ENCODE data around the gene MPPE1.
"Not testable (repeated sequence)": the region's sequence is repeated elsewhere in the genome, so short reads cannot be mapped to it uniquely, and the experiment has no call there.

MPPE1 gene

DNA sequence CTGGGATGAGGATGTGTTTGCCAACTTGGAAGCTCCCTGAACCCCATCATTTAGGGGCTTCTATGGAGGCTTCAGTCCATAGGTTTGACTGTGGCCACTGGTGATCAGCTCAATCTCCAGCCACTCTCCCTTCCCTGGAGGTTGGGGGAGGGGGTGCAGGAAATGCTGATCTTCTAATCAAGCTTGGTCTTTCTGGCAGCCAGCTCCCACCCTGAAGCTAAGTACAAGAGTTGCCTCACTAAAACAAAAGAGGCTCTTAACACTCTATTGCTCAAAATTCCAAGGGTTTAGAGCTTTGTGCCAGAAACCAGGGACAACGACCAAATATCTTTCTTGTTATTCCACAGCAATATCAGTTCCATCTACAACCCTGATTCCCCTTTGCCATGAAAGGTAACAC lies 19.4 kb upstream of the MPPE1 start:
- H3K4me3 ChIP-seq (ENCODE audit: low read depth, low read length) = no peak overlapping the region
- TF ChIP-seq, protein P1, sequence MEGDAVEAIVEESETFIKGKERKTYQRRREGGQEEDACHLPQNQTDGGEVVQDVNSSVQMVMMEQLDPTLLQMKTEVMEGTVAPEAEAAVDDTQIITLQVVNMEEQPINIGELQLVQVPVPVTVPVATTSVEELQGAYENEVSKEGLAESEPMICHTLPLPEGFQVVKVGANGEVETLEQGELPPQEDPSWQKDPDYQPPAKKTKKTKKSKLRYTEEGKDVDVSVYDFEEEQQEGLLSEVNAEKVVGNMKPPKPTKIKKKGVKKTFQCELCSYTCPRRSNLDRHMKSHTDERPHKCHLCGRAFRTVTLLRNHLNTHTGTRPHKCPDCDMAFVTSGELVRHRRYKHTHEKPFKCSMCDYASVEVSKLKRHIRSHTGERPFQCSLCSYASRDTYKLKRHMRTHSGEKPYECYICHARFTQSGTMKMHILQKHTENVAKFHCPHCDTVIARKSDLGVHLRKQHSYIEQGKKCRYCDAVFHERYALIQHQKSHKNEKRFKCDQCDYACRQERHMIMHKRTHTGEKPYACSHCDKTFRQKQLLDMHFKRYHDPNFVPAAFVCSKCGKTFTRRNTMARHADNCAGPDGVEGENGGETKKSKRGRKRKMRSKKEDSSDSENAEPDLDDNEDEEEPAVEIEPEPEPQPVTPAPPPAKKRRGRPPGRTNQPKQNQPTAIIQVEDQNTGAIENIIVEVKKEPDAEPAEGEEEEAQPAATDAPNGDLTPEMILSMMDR (IDR thresholded peaks at IDR 0.05; ENCODE audit: low read depth, low read length, missing control alignments) = no peak
- in situ Hi-C loops (cut with HindIII; ENCODE audit: low sequenced_read_pairs) = no loop called here
- DNase-seq (ENCODE audit: low read depth) = no peak

DNA sequence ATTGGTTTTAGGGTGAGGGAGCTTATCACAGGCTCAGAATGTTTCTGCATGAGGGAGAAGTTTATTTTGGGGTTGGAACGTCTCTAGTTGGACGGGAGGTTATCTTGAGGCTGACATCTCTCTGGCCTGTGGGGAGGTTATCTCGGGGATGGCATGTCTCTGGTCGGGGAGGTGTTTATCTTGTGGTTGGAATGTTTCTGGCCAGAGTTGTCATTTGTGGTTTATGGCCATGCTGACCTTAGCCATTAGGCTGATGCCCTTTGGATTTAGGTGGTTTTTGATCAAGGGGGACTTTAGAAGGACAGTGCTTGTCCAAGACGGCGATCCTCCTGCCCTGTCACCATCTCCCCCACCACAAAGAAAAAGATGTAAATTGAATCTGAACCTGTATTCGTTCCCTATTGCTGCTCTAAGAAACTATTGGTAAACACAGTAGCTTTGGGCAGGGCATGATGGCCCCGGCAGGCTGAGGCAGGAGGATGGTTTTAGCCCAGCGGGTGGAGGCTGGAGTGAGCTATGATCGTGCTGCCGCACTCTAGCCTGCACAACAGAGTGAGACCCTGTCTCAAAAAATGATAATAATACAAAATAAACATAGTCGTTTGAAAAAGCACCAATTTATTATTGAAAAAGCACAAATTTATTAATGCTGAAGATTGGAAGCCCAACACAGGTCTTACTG lies 17.8 kb upstream of the MPPE1 start:
- H3K4me3 ChIP-seq (ENCODE audit: low read depth, low read length) = no peak overlapping the region
- TF ChIP-seq, protein P1 (IDR thresholded peaks at IDR 0.05; ENCODE audit: low read depth, low read length, missing control alignments) = no peak
- in situ Hi-C loops (cut with HindIII; ENCODE audit: low sequenced_read_pairs) = no loop called here
- DNase-seq (ENCODE audit: low read depth) = no peak

DNA sequence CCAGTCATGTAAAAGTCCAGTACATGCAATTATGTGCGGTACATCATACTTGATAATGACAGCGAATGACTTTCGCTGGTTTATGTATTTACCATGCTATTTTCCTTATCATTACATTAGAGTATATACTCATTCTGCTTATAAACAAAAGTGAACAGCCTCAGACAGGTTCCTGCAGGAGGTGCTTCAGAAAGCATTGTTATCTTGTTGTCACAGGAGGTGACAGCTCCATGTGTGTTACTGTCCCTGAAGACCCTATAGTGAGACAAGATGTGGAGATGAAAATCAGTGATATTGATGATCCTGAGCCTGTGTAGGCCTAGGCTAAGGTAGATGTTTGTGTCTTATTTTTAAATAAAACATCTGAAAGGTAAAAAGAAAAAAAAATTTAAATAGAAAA lies 15.3 kb upstream of the MPPE1 start:
- DNase-seq (ENCODE audit: low read depth) = no peak
- in situ Hi-C loops (cut with HindIII; ENCODE audit: low sequenced_read_pairs) = no loop called here
- TF ChIP-seq, protein P1 (IDR thresholded peaks at IDR 0.05; ENCODE audit: low read depth, low read length, missing control alignments) = no peak
- no peak overlapping the region for H3K4me3 ChIP-seq (ENCODE audit: low read depth, low read length)

DNA sequence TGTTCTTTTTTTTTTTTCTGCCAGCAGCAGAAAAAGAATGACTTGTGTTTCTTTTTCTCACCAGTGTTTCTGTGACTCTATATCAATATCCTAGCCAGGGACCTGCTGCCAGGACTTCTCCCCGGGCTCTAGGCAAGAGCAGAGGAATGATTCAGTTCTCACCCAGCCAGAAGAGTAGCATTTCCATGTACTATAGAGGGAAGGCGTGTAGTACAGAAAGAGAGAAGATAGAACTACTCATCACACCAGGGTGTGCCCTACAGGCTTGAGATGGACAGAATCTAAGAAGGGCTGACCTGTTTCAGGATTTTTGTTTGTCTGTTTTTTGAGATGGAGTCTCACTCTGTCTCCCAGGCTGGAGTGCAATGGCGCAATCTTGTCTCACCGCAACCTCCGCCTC lies 11.4 kb upstream of the MPPE1 start:
- H3K4me3 ChIP-seq (ENCODE audit: low read depth, low read length); in situ Hi-C loops (cut with HindIII; ENCODE audit: low sequenced_read_pairs); DNase-seq (ENCODE audit: low read depth): not testable (repeated sequence)

DNA sequence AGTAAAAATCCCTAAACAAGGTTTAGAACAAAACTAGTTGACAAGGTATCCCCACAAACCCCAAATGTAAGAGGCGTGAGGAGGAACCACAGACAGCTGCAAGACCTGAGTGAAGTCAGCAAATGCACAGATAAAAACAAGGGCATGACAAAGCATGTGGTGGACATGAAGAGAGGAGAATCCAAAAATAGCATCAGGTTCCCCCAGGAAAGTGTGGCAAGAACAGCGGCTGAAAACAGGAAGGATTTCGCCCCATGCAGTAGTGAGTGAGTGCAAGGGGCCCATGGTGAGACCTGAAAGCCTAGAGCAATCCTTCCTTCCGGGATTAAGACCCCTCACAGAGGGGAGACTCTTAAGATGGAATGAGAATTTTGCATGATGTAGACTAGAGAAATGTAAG lies 8.8 kb upstream of the MPPE1 start:
- in situ Hi-C loops (cut with HindIII; ENCODE audit: low sequenced_read_pairs); DNase-seq (ENCODE audit: low read depth); H3K4me3 ChIP-seq (ENCODE audit: low read depth, low read length): not testable (repeated sequence)

DNA sequence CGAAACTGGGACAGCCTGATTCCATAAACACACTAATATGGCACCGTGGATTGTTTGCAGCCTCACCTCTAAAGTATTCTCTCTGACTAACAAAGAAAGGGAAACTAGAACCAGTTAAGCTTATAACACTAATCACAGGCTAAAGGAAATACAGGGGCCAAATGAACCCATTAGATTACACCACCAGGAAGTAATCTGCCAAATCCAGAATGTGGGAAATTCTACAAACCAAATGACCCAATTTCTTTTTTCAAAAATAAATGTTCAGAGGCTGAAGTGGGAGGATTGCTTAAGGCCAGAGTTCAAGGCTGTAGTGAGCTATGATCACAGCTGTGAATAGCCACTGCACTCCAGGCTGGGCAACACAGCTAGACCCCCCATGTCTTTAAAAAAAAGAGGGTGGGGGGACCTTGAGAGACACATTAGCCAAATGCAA lies 1.5 kb upstream of the MPPE1 start:
- in situ Hi-C loops (cut with HindIII; ENCODE audit: low sequenced_read_pairs) = no loop called here
- TF ChIP-seq, protein P1 (IDR thresholded peaks at IDR 0.05; ENCODE audit: low read depth, low read length, missing control alignments) = no peak
- no peak overlapping the region for H3K4me3 ChIP-seq (ENCODE audit: low read depth, low read length)
- no peak for DNase-seq (ENCODE audit: low read depth)

DNA sequence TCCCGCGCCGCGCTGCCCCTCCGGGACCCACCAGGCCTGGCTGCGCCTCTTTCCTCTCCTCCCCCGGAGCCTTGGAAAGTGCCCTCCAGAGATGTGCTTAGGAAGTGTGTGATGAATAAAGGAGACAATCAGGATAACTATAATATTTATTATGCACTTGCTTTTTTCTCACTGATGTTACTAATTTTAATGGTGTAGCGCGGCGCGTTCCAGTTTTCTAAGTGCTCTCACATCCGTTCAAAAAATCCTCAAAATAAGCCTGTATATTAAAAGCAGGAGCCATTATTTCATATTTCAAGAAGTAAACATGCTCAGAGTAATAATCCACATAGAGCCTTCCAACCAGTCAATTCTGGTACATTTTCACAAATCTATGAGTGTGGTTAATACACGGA lies 941 bp upstream of the MPPE1 start:
- H3K4me3 ChIP-seq (ENCODE audit: low read depth, low read length) = peak overlapping the region; percentile 75
- TF ChIP-seq, protein P1 (IDR thresholded peaks at IDR 0.05; ENCODE audit: low read depth, low read length, missing control alignments) = no peak
- in situ Hi-C loops (cut with HindIII; ENCODE audit: low sequenced_read_pairs) = no loop called here
- DNase-seq (ENCODE audit: low read depth) = no peak

Measured in astrocyte of the cerebellum (primary cell).